HG03432 (cell line): ENCODE data around the gene PAGE1.
A peak's percentile ranks its signal among the peaks of the same experiment; 100 is the strongest.
"Not testable (repeated sequence)": the region's sequence is repeated elsewhere in the genome, so short reads cannot be mapped to it uniquely, and the experiment has no call there.

Experiments
- ATAC-seq: cut with Tn5 transposase; IDR thresholded peaks from one replicate; pipeline ENCODE4 v1.9.1; 2021; ENCODE audit warnings: mild to moderate bottlenecking, moderate library complexity; ENCODE audit not compliant: unreplicated experiment

PAGE1 gene, protein sequence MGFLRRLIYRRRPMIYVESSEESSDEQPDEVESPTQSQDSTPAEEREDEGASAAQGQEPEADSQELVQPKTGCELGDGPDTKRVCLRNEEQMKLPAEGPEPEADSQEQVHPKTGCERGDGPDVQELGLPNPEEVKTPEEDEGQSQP

DNA sequence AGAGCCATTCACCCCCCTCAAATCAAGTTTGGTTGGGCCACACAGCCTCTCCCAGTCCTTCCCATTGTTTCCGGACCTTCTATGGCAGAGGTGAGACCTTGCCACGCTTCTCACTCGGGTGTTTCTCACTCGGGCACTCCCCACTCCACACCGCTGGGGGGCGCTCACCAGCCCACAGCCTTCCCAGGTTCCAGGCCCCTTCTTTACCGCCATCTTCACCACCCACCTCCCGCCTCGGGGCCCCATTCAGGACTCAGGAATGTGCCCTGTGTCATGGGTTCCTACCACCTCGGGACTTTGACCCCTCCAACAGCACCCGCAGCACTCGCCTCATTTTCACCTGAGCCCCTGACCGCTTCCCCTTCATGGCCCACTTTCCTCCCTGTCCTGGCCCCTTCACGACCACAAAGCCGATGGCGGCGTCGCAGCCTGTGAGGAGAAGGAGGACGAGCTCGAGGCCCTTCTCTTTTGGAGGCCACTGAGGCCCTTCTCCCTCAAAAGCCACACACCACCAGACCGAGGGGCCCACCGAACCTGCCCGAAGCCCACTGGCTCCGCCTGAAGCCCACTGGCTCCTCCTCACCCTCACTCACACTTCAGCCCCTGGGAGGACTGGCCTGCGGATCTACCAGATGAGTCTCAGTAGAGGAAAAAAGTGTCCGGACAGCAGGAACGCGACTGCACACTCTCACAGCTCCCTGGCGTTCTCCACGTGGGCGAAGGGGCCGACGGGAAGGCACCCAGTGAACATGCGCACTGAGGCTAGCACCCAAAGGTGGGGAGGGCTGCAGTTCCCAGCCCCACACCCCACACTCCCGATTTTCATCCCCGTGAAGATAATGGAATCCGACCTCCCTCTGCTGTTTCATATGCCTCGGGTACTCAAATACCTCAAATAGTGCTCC lies at the start of gene PAGE1:
TSS of gene PAGE1 (minus strand) at position 709 of the 905 bp plus-strand sequence. CDS start 1,214 bp downstream, outside the sequence.
- ATAC-seq = no peak

DNA sequence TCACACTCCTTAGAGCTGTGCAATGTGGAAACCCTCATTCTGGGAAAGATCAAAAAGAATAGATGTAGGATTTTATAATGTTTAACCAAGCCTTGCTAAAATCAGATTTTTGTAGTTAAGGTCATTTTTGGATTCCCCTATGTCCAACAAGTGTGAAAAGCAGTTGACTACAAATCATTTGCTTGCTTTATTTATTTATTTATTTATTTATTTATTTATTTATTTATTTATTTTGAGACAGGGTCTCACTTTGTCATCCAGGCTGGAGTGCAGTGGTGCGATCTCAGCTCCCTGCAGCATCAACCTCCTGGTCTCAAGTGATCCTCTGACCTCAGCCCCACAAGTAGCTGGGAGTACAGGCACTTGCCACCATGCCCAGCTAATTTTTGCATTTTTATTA lies 45.7 kb upstream of the PAGE1 start:
- not testable (repeated sequence) for ATAC-seq

DNA sequence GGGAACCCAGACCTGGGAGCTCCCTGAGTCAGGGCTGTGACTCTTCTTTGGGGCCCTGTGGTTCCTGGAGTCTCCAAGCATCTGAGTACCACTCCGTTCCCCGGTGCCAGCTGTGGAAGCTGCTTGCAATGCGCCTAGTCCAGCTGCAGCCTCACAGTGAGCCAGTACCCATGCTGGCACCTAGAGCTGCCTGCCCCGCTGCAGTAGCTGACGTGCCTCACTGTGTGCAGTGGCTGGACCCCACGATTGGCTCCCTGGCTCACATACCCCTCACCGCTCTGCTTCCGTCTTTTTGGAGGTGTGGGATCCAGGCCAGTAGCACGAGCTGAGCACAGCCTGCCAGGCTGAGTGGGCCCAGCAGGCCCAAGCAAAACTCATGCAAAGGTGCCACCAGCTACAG lies 32.1 kb upstream of the PAGE1 start:
- ATAC-seq = no peak

DNA sequence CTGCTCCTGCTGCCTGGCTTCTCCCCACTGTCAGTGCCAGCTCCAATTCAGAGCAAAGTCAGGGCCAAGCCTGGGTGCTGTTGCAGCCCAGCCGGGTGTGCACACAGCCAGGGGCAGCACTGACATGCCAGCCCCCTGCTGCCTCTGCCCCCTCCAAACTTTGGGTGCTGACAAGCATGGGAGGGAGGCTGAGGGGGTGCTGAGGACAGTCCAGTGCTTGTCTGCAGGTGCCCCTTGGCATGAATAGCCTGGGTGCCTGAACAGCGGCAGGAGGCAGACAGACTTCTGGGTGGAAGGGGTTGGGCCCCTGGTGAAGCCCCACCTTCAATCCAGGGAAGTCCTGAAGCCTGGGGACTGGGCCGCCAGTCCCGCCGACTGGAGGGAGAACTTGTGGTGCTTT lies 31.2 kb upstream of the PAGE1 start:
- no peak for ATAC-seq

DNA sequence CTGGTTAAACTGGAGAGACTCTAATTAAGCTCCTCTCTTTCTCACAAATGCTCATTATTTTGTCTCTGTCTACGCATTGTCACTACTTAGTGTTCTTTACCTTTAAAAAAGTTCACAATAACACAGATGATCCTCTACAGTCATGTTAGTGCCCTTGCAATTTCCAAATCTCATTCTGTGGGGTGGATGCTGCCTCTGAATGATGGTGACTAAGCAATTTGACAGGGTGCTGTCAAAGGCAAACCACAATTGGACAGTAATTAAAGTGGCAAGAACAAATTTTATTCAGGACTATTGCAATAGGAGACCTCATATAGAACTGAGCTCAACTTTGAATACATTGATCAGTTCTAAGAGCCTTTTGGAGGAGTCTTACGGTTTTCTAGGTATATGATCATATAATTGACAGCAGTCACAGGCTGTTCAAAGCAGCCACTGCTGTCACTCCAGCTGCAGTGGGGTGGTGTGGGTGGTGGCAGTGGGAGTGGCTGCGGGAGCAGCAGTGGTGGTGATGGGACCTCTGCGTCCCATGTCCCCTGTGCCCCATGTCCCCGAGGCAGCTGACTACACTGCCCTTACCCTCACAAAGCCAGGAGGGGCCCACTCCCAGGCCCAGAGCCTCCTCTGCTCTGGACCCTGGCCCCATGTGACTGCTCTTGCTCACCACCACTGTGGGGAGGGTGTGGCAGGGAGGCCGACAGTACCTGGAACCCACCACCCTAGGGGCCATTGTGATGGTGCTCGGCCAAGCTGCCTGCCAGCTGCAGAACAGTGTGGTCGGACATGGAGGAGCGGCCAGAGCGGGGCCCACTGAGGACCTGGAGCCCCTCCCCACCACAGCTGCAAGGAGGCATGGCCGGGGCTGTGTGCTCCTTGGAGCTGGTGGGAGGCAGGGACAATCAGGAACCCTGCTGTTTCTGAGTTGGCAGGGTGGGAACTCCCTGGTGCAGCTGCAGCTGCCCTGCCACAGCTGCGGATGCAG lies 30.4 kb upstream of the PAGE1 start:
- no peak for ATAC-seq

DNA sequence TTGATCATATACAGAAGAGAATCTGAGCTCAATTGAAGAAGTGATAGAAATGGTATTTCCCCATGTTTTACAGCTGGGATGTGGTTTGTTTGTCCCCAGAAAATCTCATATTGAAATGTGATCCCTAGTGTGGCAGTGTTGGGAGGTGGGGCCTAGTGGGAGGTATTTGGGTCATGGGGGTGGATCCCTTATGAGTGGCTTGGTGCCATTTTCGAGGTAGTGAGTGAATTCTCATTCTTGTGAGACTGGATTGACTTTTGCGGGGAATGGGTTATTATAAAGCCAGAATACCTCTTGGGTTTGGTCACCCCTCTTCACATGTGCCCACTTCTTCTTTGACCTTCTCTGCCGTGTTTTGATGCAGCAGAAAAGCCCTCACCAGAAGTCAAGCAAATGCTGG lies 29.6 kb upstream of the PAGE1 start:
- no peak for ATAC-seq

DNA sequence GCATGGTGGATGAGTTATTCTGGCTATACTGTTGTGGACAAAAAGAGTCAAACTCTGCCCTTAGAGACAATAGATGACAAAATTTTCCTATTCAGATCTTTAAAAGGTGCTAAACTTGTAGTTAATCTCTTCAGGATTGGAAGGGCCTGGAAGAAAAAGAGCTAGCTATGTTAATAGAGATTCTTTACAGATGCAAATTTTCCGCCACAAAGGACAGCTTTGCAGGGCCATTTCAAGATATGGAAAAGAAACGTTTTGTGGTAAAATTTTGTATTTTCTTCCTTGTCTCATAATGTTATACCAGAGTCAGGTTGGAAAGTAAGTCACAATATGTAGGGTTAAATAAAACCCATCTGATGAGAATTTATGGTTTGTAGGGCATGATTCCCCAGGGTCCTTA lies 24.3 kb upstream of the PAGE1 start:
- ATAC-seq = not testable (repeated sequence)

DNA sequence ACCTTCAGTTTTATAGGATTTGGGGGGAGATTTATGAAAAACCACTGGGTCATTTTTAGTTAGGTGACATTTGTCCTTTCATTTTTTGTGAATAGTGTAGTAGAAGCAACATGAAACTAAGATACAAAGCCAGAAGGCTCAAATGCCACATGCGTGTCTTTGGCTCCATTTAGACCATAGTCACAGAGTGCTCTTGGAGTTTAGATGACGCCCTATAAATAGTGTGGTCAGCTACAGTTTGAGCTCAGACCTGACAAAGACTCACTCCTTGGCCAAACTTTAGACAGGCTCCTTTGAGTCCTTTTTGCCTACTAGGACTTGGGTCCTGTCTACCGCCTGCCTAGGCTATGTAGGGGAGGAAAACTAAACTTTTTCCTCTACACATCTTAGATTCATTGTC lies 16.8 kb upstream of the PAGE1 start:
- no peak for ATAC-seq

DNA sequence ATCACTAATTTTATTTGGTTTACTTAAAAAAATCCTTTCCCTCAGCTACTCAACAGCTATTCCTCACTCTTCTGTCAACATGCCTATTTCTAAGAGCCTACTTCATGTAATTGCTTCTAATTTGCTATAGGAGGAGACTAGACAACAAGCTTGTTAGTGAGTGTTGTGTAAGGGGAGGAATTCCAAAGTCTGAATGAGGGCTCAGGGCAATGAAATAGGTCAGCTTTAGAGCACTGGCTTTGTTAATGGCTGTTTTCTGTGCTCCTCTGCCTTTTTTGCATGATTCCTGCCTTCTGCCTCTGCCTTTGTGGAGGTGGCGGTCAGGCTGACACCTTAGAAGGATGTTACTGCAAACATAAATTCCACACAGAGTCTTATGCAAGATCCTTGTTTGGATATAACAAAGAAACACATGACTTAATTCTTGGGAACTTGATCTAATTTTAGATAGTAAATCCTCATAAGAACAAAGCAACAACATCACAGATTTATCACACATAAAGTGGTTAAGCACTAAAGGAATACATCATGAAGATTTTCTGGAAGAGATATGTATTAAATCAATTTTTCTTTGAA lies 15.0 kb upstream of the PAGE1 start:
- ATAC-seq = no peak

DNA sequence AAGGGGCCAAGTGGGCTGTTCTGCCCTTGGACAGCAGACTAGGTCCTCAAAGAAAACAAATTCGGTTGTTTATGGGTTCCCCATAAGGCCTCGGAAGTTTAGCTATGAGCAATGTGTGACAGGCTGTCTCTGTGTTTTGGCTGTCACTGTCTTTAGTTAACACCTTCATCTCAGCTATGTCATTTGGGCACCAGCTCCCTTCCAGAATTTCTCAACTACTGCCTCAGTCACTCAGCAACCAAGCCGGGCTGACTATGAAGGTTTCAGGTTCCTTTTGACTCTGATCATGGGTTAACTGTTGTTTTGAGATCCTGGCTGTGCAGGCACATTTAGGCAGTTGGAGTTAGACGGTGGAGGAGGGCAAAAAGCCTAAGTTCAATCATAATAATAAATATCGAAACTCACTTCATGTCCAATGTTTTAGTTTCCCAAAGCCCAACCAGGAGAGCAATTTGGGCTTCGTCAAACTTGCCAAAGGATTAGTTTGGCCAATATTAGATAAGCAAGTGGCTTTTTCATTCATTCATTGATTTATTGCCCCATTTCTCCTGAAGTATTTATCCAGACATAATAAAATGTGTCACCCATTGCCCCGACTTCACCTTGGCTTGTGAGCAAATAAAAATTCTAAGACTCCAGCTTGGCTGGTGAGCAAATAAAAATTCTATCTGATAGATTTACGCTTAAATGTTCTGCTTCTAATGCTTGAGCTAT lies 9.1 kb upstream of the PAGE1 start:
- ATAC-seq = no peak

DNA sequence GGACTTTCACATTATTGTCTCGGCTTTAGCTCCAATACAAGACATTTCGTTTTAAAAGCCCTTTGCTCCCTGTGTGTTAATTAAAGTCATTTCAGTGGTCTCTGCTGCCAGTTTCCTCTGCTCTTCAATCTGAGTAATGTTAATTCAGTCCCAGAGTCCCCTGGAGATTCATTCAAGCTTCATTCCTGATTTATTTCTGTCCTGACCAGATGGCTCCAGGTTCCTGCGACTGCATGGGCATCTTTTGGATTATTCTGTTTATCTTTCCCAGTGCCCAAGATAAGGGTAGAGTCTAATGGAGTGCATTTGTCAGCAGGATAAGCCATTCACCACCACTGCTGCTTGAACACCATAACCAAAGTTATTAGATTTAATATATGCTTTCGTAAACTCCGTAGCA lies 6.1 kb upstream of the PAGE1 start:
- no peak for ATAC-seq

DNA sequence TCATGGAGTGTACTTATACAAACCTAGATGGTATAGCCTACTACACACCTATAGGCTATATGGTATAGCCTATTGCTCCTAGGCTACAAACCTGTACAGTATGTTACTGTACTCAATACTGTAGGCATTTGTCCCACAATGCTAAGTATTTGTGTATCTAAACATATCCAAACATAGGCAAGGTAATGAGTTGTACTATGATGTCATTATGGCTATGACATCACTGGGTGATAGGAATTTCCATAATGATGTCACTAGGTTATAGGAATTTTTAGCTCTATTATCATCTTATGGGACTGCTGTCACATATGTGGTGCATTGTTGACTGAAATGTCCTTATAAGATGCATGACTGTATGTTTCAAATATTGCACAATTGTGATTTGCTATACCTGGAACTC lies 5.5 kb upstream of the PAGE1 start:
- ATAC-seq = no peak

DNA sequence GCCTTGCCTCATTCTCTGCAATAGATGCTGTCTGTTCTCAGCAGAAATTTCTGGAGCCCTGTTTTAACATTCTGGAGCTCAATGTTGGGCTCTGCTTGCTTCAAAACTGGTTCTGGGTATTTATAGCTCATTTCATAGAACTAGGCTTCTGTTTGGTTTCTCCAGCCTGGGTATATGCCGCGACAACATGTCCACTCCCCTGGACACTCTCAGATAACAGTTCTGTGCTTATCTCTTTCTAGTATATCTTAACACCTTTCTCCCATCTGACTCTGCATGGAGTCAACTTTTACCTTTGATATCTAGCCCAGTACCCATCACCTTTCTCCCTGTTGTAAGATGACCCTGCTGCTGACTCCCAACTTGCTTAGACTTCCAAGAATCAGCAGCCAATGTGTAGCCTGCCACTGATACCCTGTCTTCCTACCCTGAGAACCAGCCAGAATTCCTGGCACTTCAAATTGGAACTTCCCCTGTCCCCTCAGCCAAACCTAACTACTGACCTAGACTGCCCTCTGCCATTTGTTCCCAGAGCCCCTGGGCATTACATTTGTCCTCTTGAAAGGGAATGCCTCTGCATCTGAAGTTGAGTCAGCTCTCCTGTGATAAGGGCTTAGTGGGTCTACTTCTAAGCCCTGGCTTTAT lies 20.6 kb downstream of the PAGE1 start:
- no peak for ATAC-seq

DNA sequence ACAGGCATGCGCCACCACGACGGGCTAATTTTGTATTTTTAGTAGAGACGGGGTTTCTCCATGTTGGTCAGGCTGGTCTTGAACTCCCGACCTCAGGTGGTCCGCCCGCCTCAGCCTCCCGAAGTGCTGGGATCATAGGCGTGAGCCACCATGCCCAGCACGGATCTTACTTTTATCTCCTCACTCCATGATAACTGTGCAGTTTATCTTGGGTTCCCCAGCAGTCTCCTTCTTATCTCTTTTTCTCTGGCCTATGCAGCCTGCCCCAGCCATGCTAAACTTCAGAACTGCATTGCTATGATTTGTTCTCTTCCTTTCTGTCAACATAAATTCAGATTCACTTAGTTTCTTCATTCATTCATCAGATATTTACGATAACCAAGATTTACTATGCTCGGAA lies 22.4 kb downstream of the PAGE1 start:
- ATAC-seq = no peak

DNA sequence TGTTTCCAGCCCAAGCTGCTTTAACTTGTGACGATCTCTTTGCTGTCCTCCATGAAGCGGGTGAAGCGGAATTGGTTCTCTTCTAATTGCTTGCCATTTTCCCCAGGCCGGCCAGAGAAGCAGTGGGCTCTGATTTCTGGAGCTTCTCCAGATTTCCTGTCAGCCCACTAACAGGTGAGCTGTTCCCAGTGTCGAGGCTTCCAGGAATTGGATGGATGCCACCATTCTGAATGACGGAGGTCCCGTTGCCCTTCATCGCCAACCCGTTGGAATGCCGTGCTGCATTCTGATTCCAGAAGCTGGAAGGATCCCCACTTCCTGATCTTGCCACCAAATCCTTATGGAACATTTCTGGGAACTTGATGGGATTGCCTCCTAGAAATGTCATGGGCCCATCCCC lies 31.0 kb downstream of the PAGE1 start:
- ATAC-seq = no peak

DNA sequence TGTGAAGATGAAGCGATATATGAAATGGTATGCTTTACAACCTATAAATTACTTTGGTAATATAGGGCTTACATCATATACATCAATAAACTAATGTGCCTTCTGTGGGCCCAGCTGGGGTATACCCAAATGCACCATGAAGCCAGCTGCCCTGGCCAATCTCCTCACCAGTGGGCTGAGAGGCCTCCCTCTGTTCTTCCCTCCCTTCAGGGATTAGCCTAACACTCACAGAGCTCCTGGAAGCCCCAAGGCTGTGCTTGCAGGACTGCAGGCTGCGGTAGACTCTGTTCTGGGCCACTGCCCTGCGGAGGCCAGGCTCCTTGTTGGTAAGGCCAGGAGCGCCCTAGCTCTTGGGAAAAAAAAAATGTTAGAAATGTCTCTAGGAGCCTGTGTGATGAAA lies 33.9 kb downstream of the PAGE1 start:
- ATAC-seq = no peak

DNA sequence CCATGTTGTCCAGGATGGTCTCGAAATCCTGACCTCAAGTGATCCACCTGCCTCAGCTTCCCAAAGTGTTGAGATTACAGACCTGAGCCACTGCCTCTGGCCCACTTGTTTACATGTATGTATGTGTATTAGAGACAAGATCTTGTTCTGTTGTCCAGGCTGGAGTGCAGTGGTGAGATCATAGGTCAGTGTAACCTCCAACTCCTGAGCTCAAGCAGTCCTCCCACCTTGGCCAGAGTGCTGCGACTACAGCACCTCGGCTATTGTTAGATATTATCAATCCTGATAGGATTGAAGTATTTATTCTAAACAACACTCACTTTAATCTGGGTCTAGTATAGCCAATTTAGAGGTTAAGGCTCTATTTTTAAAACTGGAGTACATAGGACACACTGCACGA lies 36.0 kb downstream of the PAGE1 start:
- ATAC-seq = no peak

DNA sequence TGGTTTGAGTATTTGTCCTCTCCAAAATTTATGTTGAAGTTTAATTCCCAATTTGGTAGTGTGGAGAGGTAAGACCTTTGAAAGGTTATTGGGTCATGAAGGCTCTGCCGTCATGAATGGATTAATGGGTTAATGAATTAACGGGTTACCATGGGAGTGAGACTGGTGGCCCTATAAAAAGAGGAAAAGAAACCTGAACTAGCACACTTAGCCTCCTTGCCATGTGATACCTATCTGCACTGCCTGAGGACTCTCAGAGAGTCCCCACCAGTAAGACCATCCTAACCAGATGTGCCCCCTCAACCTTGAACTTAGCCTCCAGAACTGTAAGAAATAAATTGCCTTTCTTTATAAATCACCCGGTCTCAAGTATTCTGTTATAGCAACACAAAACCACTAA lies 39.3 kb downstream of the PAGE1 start:
- ATAC-seq = peak; percentile 48

DNA sequence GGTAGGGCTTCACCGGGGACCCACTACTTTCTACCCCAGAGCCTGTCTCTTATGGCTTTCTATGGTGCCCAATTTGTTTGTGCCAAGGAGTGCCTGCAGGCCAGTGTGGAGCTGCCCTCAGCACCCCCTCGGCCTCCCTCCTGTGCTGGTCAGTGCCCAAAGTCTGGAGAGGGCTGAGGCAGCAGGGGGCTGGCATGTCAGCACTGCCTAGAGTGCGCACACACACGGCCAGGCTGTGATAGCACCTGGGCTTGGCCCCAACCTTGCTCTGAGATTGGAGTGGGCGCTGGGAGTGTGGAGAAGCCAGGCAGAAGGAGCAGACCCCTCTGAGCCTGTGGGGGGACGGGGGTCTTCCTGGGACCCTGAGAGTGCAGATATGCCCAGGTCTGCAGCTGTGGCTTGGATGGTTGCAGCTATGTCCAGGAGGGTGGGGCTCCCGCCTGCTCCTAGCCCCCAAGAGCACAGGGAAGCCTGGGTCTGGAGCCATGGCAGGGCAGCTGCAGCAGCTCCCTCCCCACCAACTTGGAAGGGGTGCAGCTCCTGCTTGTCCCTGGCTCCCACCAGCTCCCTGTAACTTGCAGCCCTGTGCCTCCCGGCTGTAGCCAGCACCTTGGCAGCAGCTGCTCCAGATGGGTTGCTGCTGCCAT lies 50.7 kb downstream of the PAGE1 start:
- no peak for ATAC-seq
